HepG2 (cell line): ENCODE results near the gene ANKUB1.

Experiments
- DPF2 ChIP-seq: sonication (generic); formaldehyde crosslinking; IDR thresholded peaks from 2 replicates; pipeline ENCODE4 v1.4.0; 2020; ENCODE audit warnings: mild to moderate bottlenecking, low read depth, missing genetic modification reagents, borderline replicate concordance
- HCFC1 ChIP-seq: fragments of 150-350 bp; IDR thresholded peaks from 2 replicates; pipeline ENCODE4 v1.6.1; 2014; ENCODE audit warnings: low read depth, low read length
- SMYD3 ChIP-seq: sonication (generic); formaldehyde crosslinking; IDR thresholded peaks from 2 replicates; pipeline ENCODE4 v1.8.1; 2023; ENCODE audit warnings: mild to moderate bottlenecking, missing genetic modification reagents
- SOX5 ChIP-seq: IDR thresholded peaks from 2 replicates; pipeline ENCODE4 v1.6.1; 2016; ENCODE audit warnings: borderline replicate concordance
- ZNF292 ChIP-seq: sonication (generic); formaldehyde crosslinking; IDR thresholded peaks from 2 replicates; pipeline ENCODE4 v1.8.1; 2022; ENCODE audit warnings: mild to moderate bottlenecking, low read depth, missing genetic modification reagents, borderline replicate concordance
- TF ChIP-seq, protein P1 (sequence below), 2 experiments: IDR thresholded peaks; 2 replicates each; pipeline ENCODE4 v1.6.1; 2011 to 2012; ENCODE audit warnings: low read length in 2 of 2, borderline replicate concordance in 1 of 2, low read depth in 1 of 2, mild to moderate bottlenecking in 1 of 2, moderate library complexity in 1 of 2
- TF ChIP-seq, protein P2 (sequence below): sonication (generic); formaldehyde crosslinking; IDR thresholded peaks from 2 replicates; pipeline ENCODE4 v1.4.0; 2020; ENCODE audit warnings: missing genetic modification reagents

DNA sequence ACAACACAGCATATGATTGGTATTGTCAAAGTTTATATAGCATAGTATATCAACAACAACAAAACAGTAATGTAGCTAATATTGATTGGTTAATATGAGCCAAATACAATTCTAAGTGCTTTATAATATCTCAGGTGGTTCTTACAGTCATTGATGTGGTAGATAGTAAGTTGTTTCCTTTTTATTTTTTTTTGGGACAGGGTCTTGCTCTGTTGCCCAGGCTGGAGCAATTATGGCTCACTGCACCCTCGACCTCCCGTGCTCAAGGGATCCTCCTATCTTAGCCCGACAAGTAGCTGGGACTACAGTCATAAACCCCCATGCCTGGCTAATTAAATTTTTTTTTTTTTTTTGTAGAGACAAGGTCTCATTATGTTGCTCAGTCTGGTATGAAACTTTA is 23.4 kb upstream of the ANKUB1 start:
- no peak for TF ChIP-seq DPF2 (CRISPR knock-in tag)
- TF ChIP-seq SMYD3 (CRISPR knock-in tag): no peak
- TF ChIP-seq, protein P1, sequence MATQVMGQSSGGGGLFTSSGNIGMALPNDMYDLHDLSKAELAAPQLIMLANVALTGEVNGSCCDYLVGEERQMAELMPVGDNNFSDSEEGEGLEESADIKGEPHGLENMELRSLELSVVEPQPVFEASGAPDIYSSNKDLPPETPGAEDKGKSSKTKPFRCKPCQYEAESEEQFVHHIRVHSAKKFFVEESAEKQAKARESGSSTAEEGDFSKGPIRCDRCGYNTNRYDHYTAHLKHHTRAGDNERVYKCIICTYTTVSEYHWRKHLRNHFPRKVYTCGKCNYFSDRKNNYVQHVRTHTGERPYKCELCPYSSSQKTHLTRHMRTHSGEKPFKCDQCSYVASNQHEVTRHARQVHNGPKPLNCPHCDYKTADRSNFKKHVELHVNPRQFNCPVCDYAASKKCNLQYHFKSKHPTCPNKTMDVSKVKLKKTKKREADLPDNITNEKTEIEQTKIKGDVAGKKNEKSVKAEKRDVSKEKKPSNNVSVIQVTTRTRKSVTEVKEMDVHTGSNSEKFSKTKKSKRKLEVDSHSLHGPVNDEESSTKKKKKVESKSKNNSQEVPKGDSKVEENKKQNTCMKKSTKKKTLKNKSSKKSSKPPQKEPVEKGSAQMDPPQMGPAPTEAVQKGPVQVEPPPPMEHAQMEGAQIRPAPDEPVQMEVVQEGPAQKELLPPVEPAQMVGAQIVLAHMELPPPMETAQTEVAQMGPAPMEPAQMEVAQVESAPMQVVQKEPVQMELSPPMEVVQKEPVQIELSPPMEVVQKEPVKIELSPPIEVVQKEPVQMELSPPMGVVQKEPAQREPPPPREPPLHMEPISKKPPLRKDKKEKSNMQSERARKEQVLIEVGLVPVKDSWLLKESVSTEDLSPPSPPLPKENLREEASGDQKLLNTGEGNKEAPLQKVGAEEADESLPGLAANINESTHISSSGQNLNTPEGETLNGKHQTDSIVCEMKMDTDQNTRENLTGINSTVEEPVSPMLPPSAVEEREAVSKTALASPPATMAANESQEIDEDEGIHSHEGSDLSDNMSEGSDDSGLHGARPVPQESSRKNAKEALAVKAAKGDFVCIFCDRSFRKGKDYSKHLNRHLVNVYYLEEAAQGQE (IDR thresholded peaks at IDR 0.05; ENCODE audit: borderline replicate concordance in 1 of 2, low read depth in 1 of 2, low read length in 2 of 2): no peak
- no peak for TF ChIP-seq HCFC1
- no peak for TF ChIP-seq ZNF292 (CRISPR knock-in tag)
- TF ChIP-seq, protein P2, sequence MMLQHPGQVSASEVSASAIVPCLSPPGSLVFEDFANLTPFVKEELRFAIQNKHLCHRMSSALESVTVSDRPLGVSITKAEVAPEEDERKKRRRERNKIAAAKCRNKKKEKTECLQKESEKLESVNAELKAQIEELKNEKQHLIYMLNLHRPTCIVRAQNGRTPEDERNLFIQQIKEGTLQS: no peak
- TF ChIP-seq SOX5 (CRISPR knock-in tag): no peak
